Gastroesophageal sphincter (tissue), 3 donors: ENCODE data around the gene AK1.

ENCODE experiments used
- EP300 ChIP-seq: sonication (generic); formaldehyde crosslinking; IDR thresholded peaks from one replicate; pipeline ENCODE4 v1.6.1; 2017; ENCODE audit warnings: antibody characterized with exemption, mild to moderate bottlenecking
- POLR2A ChIP-seq, 2 donors: fragments of 450-650 bp; IDR thresholded peaks; one replicate each; pipeline ENCODE4 v1.6.1; 2017; ENCODE audit warnings: antibody characterized with exemption in 2 of 2, mild to moderate bottlenecking in 2 of 2, moderate library complexity in 1 of 2
- TF ChIP-seq, protein P1 (sequence below), 4 experiments: fragments of 200-600 bp in 2 of 4; fragments of 450-650 bp in 2 of 4; sonication (generic) in 1 of 4; IDR thresholded peaks; one replicate each; pipeline ENCODE4 v1.5.1; 2017 to 2019; ENCODE audit warnings: antibody characterized with exemption in 4 of 4, mild to moderate bottlenecking in 2 of 4, moderate library complexity in 2 of 4

DNA sequence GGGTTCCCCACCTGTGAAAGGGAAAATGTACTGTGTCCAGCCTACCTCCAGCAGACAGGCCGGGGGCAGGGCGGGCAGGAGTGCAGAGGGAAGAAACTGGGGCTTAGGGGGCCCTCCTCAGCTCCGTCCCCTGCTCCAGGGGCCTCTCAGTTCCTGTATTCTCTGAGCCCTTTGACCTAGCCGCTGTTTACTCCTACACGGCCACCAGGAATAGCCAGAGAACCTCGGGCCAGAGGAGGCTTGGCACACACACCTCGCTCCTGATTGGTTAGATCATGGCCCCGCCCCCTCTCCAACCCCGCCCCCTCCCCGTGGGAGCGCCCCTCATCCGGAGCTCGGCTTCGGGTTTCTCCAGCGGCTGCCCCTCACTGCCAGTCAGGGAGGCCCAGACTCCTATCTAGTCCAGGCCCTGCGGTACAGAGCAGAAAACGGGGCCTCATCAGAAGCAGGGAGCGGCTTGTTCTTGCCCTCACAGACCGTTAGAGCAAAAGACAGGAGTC, 19.8 kb upstream of the AK1 start:
- TF ChIP-seq EP300, result no peak
- TF ChIP-seq POLR2A (IDR thresholded peaks at IDR 0.05), result peak; percentile 18 to 37
- TF ChIP-seq, protein P1, sequence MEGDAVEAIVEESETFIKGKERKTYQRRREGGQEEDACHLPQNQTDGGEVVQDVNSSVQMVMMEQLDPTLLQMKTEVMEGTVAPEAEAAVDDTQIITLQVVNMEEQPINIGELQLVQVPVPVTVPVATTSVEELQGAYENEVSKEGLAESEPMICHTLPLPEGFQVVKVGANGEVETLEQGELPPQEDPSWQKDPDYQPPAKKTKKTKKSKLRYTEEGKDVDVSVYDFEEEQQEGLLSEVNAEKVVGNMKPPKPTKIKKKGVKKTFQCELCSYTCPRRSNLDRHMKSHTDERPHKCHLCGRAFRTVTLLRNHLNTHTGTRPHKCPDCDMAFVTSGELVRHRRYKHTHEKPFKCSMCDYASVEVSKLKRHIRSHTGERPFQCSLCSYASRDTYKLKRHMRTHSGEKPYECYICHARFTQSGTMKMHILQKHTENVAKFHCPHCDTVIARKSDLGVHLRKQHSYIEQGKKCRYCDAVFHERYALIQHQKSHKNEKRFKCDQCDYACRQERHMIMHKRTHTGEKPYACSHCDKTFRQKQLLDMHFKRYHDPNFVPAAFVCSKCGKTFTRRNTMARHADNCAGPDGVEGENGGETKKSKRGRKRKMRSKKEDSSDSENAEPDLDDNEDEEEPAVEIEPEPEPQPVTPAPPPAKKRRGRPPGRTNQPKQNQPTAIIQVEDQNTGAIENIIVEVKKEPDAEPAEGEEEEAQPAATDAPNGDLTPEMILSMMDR (IDR thresholded peaks at IDR 0.05), result no peak
